CD14-positive monocyte (primary cell): Measurements from ENCODE around the gene SNX33. TPM values are rescaled to one million over a fixed set of nuclear protein-coding genes. Genes with fewer than 3 reads are reported as not detected.
A peak's percentile ranks its signal among the peaks of the same experiment; 100 is the strongest.

Experiments used
- DNase-seq, 3 donors: peaks; one replicate each; pipeline ENCODE4 v3.0.0-alpha.2; 2011 to 2022
- H2AFZ ChIP-seq: 2 replicates; pipeline ENCODE4 v1.6.0; 2012; ENCODE audit warnings: mild to moderate bottlenecking, low read depth, low read length, inconsistent platforms; ENCODE audit not compliant: insufficient read depth, poor library complexity, severe bottlenecking
- H3K27ac ChIP-seq, 2 donors: 1 replicate in 1 of 2; 2 replicates in 1 of 2; pipeline ENCODE4 v1.5.1; 2012 to 2013; ENCODE audit warnings: low read length in 2 of 2, control low read depth in 1 of 2, inconsistent platforms in 1 of 2, low read depth in 1 of 2, mild to moderate bottlenecking in 1 of 2
- H3K27me3 ChIP-seq, 2 donors: one replicate each; pipeline versions ENCODE4 v1.6.0 to v1.6.1; 2011 to 2013; ENCODE audit warnings: low read length in 2 of 2; ENCODE audit not compliant: control insufficient read depth in 2 of 2, insufficient read depth in 2 of 2
- H3K36me3 ChIP-seq, 2 donors: replicated peaks in 1 of 2; 1 replicate in 1 of 2; 2 replicates in 1 of 2; pipeline versions ENCODE4 v1.5.1 to v1.6.1; 2012 to 2013; ENCODE audit warnings: low read length in 2 of 2, control low read depth in 1 of 2, inconsistent platforms in 1 of 2, mild to moderate bottlenecking in 1 of 2; ENCODE audit not compliant: insufficient read depth in 2 of 2, control insufficient read depth in 1 of 2
- H3K4me1 ChIP-seq, 2 donors: 1 replicate in 1 of 2; 2 replicates in 1 of 2; pipeline versions ENCODE4 v1.5.1 to v1.6.1; 2012 to 2013; ENCODE audit warnings: low read length in 2 of 2, control low read depth in 1 of 2, inconsistent platforms in 1 of 2, mild to moderate bottlenecking in 1 of 2, moderate library complexity in 1 of 2; ENCODE audit not compliant: insufficient read depth in 2 of 2, control insufficient read depth in 1 of 2
- H3K4me2 ChIP-seq: replicated peaks from 2 replicates; pipeline ENCODE3; 2012; ENCODE audit warnings: low read length, moderate library complexity, mild to moderate bottlenecking; ENCODE audit not compliant: poor library complexity, severe bottlenecking; ENCODE audit errors: extremely low read depth
- H3K4me3 ChIP-seq, 3 experiments: fragments of 200-600 bp in 1 of 3; sonication (generic) in 1 of 3; replicated peaks in 1 of 3; 1 replicate in 2 of 3; 2 replicates in 1 of 3; pipeline ENCODE4 v1.5.1; 2011 to 2013; ENCODE audit warnings: low read length in 3 of 3, mild to moderate bottlenecking in 3 of 3, control low read depth in 2 of 3, low read depth in 2 of 3, inconsistent platforms in 1 of 3, moderate library complexity in 1 of 3
- H3K79me2 ChIP-seq: 2 replicates; pipeline ENCODE4 v1.6.0; 2012; ENCODE audit warnings: mild to moderate bottlenecking, control low read depth, inconsistent platforms, low read length, moderate library complexity; ENCODE audit not compliant: insufficient read depth
- H3K9ac ChIP-seq: 2 replicates; pipeline ENCODE4 v1.6.0; 2017; ENCODE audit warnings: low read length, mild to moderate bottlenecking; ENCODE audit not compliant: insufficient read depth, poor library complexity, severe bottlenecking
- H3K9me3 ChIP-seq, 2 donors: replicated peaks in 1 of 2; 1 replicate in 1 of 2; 2 replicates in 1 of 2; pipeline versions ENCODE4 v1.5.1 to v1.6.1; 2012 to 2013; ENCODE audit warnings: low read length in 2 of 2, control low read depth in 1 of 2; ENCODE audit not compliant: control insufficient read depth in 1 of 2, insufficient read depth in 1 of 2
- H4K20me1 ChIP-seq: 2 replicates; pipeline ENCODE4 v1.6.0; 2012; ENCODE audit warnings: mild to moderate bottlenecking, low read length, control low read depth, moderate library complexity; ENCODE audit not compliant: insufficient read depth
- H3K27ac Mint-ChIP-seq, 7 donors: one replicate each; pipeline ENCODE4 v1.8.0; 2020; ENCODE audit warnings: mild to moderate bottlenecking in 7 of 7, mixed read lengths in 7 of 7, moderate library complexity in 6 of 7, inconsistent platforms in 2 of 7
- H3K27me3 Mint-ChIP-seq, 3 donors: one replicate each; pipeline ENCODE4 v1.8.0; 2021 to 2022; ENCODE audit warnings: low read depth in 3 of 3, mild to moderate bottlenecking in 3 of 3, mixed read lengths in 3 of 3, moderate library complexity in 3 of 3, inconsistent platforms in 1 of 3
- H3K36me3 Mint-ChIP-seq, 2 donors: one replicate each; pipeline ENCODE4 v1.8.0; 2020; ENCODE audit warnings: mixed read lengths in 2 of 2, inconsistent platforms in 1 of 2, mild to moderate bottlenecking in 1 of 2
- H3K4me1 Mint-ChIP-seq: one replicate; pipeline ENCODE4 v1.8.0; 2020; ENCODE audit warnings: mild to moderate bottlenecking, mixed read lengths
- H3K4me3 Mint-ChIP-seq, 2 donors: one replicate each; pipeline ENCODE4 v1.8.0; 2020; ENCODE audit warnings: mild to moderate bottlenecking in 2 of 2, mixed read lengths in 2 of 2, moderate library complexity in 1 of 2
- H3K9me3 Mint-ChIP-seq, 7 donors: one replicate each; pipeline ENCODE4 v1.8.0; 2020 to 2022; ENCODE audit warnings: mixed read lengths in 7 of 7, mild to moderate bottlenecking in 6 of 7, moderate library complexity in 6 of 7, inconsistent platforms in 2 of 7
- WGBS: methylation state at CpG from one replicate; pipeline ENCODE4 v1.1.5; 2013; ENCODE audit warnings: missing lambda C conversion rate; ENCODE audit not compliant: insufficient coverage; 5-methylcytosine and 5-hydroxymethylcytosine counted together
- intact Hi-C, 2 donors: fragments of 100-400 bp; cut with micrococcal nuclease; formaldehyde crosslinking; loops; one replicate each; pipeline versions ENCODE4 v1.15.0 to v1.15.1; 2023
- polyA plus RNA-seq, 3 donors: library from polyadenylated mRNA; depleted of rRNA in 1 of 3; unstranded in 2 of 3; stranded (reverse) in 1 of 3; fragments of 300-500 nt in 2 of 3; fragments of >200 nt in 1 of 3; fragmentation: Illumina TruSeq in 2 of 3; gene quantifications; 1 replicate in 2 of 3; 2 replicates in 1 of 3; pipeline ENCODE4 v1.2.3, GENCODE V29; 2012 to 2021
- TF ChIP-seq, protein P1 (sequence below): fragments of 200-600 bp; IDR thresholded peaks from one replicate; pipeline ENCODE4 v1.8.0; 2022; ENCODE audit warnings: antibody characterized with exemption, mild to moderate bottlenecking

The SNX33 gene
- polyA plus RNA-seq, 3 donors = 2.4 to 4.8 (median 2.4) TPM

DNA sequence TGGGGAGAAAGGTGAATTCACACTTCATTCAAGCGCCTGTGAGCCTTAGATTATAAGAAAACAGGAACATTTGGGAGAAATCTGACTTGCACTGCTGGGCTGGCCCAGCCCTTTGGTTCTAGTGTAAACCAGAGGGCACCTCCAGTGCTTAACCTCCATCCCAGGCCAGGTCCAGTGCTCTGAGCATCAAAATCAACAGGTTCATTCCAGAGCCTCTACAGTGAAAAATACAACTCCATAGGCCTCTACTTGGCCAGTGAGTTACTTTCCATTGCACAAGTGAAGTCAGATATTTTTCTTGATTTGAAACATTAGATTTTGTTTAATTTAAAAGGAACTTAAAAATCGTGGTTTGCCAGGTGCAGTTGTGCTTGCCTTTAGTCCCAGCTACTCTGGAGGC lies 25.2 kb upstream of the SNX33 start:
- Histone ChIP-seq H3K27ac (peak overlapping the region in 1 of 2 donors; percentile 17), H3K9me3 (no peaks in the 10 kb centered on the region), H3K79me2 (peaks cover 14% of the 10 kb centered on the region), H2AFZ (no peak overlapping the region), H3K9ac (no peak overlapping the region), H3K4me2 (no peak overlapping the region), H4K20me1 (no peaks in the 10 kb centered on the region), H3K4me3 (no peak overlapping the region), H3K36me3 (peaks cover 16 to 20% of the 10 kb centered on the region in 2 donors), H3K27me3 (no peaks in the 10 kb centered on the region), H3K4me1 (peaks cover 32 to 41% of the 10 kb centered on the region in 2 donors)
- H3K27ac Mint-ChIP-seq = peak overlapping the region in 3 of 7 donors; percentile 41 to 83 (median 60)
- peaks cover 13 to 18% of the 10 kb centered on the region in 2 donors for H3K36me3 Mint-ChIP-seq
- TF ChIP-seq, protein P1, sequence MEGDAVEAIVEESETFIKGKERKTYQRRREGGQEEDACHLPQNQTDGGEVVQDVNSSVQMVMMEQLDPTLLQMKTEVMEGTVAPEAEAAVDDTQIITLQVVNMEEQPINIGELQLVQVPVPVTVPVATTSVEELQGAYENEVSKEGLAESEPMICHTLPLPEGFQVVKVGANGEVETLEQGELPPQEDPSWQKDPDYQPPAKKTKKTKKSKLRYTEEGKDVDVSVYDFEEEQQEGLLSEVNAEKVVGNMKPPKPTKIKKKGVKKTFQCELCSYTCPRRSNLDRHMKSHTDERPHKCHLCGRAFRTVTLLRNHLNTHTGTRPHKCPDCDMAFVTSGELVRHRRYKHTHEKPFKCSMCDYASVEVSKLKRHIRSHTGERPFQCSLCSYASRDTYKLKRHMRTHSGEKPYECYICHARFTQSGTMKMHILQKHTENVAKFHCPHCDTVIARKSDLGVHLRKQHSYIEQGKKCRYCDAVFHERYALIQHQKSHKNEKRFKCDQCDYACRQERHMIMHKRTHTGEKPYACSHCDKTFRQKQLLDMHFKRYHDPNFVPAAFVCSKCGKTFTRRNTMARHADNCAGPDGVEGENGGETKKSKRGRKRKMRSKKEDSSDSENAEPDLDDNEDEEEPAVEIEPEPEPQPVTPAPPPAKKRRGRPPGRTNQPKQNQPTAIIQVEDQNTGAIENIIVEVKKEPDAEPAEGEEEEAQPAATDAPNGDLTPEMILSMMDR = no peak
- peaks cover 0 to 2% (median 2%) of the 10 kb centered on the region in 3 donors for H3K27me3 Mint-ChIP-seq
- WGBS = 33% methylated on average over 1 of the region's 2 CpGs
- H3K4me1 Mint-ChIP-seq = peaks cover 46% of the 10 kb centered on the region
- DNase-seq = no peak
- H3K4me3 Mint-ChIP-seq = no peak overlapping the region
- intact Hi-C loops = no loop called here
- H3K9me3 Mint-ChIP-seq = no peaks in the 10 kb centered on the region

DNA sequence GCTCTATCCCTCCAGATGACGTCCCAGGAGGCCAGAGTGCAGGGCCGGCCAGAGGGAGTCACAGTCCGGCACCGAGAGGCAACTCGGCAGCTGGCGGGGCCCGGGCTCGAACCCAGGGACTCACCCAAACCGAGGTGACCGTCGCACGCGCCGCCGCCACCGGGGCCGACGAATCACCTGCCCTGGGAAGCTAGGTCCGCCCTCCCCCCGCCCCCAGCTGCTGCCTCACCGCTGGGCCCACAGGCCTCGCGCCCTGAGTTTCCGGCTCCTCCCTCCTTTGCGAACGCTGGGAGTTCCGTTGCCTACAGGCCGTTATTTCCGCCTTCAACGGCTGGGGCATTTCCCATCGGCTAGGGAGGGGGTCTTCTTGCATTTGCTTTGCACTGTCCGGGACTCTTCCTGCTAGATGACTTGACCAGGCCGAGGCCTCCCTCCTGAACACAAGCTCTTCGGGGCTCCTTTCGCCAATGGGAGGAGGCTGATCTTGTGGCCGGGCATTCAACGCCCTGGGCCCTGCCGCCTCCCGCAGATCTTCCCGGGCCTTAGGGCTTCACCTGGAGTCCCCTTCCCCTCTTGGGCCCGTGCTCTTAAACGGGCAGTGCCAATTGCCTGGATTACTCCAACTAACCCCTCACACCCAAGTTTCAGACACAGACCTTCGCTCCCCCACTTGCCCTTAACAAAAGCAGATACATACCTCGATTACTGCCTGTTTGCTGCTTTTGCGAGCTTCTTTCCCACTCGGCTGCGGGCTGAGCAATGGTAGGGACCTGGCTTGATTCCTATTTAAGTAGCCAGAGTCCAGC lies 22.0 kb upstream of the SNX33 start, which contains the start of gene SNUPN:
TSS of gene SNUPN (minus strand) at position 184 of the 806 bp plus-strand sequence. CDS start 4,674 bp downstream, outside the sequence.
- Histone ChIP-seq H3K27me3 (no peaks in the 10 kb centered on the region), H3K9ac (peak within 1 kb of the TSS; percentile 88), H3K36me3 (no peaks in the 10 kb centered on the region), H3K79me2 (peaks cover 10% of the 10 kb centered on the region), H3K4me1 (peaks cover 23 to 32% of the 10 kb centered on the region in 2 donors), H3K27ac (peak within 1 kb of the TSS; percentile 89 to 96), H3K9me3 (no peaks in the 10 kb centered on the region), H2AFZ (peak within 1 kb of the TSS; percentile 97), H3K4me3 (peak within 1 kb of the TSS; percentile 83 to 97 (median 89)), H4K20me1 (no peaks in the 10 kb centered on the region), H3K4me2 (peak within 1 kb of the TSS; percentile 88)
- H3K4me3 Mint-ChIP-seq = peak within 1 kb of the TSS; percentile 92 to 95
- H3K27me3 Mint-ChIP-seq = peaks cover 0 to 2% (median 2%) of the 10 kb centered on the region in 3 donors
- DNase-seq = peak; percentile 87 to 93 (median 90)
- peaks cover 38% of the 10 kb centered on the region for H3K4me1 Mint-ChIP-seq
- H3K9me3 Mint-ChIP-seq = no peaks in the 10 kb centered on the region
- TF ChIP-seq, protein P1 = no peak
- H3K36me3 Mint-ChIP-seq = no peaks in the 10 kb centered on the region
- peak within 1 kb of the TSS; percentile 94 to 99 (median 98) for H3K27ac Mint-ChIP-seq
- intact Hi-C loops = loop anchor here in 1 of 2 donors (5.0 kb wide), 2 partner anchors 48 to 173 kb away; partner anchors contain the start of genes PTPN9 and SIN3A
- under 1% methylated on average over 43 of the region's 47 CpGs for WGBS
